ENCODE measurements around the gene TOP3B. TPM values are rescaled to one million over a fixed set of nuclear protein-coding genes. Genes with fewer than 3 reads are reported as not detected.

The TOP3B gene
- total RNA-seq, 2 donors from 2014 or later, result 26.0 to 40.4 TPM

- Histone ChIP-seq H3K4me1 (ENCODE audit: control insufficient read depth in 1 of 2, low read depth in 2 of 2) (no peaks in the 10 kb centered on the region), H3K9me3 (no peaks in the 10 kb centered on the region), H3K4me3 (no peak overlapping the region), H3K36me3 (peaks cover 60% of the 10 kb centered on the region), H3K27ac (no peak overlapping the region), H3K27me3 (replicated peaks; ENCODE audit: insufficient read depth) (no peaks in the 10 kb centered on the region)
- no peak for ATAC-seq (ENCODE audit: insufficient number of reproducible peaks, low FRiP score, low read depth)
- DNase-seq (ENCODE audit: low spot score), result no peak
- TF ChIP-seq, protein P1, sequence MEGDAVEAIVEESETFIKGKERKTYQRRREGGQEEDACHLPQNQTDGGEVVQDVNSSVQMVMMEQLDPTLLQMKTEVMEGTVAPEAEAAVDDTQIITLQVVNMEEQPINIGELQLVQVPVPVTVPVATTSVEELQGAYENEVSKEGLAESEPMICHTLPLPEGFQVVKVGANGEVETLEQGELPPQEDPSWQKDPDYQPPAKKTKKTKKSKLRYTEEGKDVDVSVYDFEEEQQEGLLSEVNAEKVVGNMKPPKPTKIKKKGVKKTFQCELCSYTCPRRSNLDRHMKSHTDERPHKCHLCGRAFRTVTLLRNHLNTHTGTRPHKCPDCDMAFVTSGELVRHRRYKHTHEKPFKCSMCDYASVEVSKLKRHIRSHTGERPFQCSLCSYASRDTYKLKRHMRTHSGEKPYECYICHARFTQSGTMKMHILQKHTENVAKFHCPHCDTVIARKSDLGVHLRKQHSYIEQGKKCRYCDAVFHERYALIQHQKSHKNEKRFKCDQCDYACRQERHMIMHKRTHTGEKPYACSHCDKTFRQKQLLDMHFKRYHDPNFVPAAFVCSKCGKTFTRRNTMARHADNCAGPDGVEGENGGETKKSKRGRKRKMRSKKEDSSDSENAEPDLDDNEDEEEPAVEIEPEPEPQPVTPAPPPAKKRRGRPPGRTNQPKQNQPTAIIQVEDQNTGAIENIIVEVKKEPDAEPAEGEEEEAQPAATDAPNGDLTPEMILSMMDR (IDR thresholded peaks at IDR 0.05), result no peak
Measured at GRCh38 chr22:21963790-21964211, 18.8 kb downstream of the TOP3B start.

DNA sequence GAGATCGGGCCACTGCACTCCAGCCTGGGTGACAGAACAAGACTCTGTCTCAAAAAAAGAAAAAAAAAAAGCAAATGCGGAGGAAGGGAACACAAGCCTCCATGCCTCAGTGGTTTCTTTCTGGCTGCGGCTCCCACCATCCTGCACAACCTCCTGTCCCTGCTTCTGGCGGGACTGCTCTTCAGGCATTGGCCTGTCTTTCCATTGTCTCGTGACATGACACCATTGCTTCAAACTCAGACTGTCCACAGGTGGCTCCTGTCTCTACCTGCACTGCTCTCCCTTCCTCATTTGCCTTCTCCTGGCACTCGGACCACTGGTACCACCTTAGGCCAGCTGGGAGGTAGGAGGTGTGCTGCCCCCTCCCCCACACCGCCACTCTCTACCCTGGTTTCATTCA lies 19.3 kb downstream of the TOP3B start:
- Histone ChIP-seq H3K36me3 (peaks cover 65% of the 10 kb centered on the region), H3K27me3 (replicated peaks; ENCODE audit: insufficient read depth) (no peaks in the 10 kb centered on the region), H3K4me3 (no peak overlapping the region), H3K27ac (no peak overlapping the region), H3K9me3 (no peaks in the 10 kb centered on the region), H3K4me1 (ENCODE audit: control insufficient read depth in 1 of 2, low read depth in 2 of 2) (no peaks in the 10 kb centered on the region)
- TF ChIP-seq, protein P1 (IDR thresholded peaks at IDR 0.05), result no peak
- ATAC-seq (ENCODE audit: insufficient number of reproducible peaks, low FRiP score, low read depth), result no peak
- no peak for DNase-seq (ENCODE audit: low spot score)

- Histone ChIP-seq H3K9me3 (no peaks in the 10 kb centered on the region), H3K4me3 (no peak overlapping the region), H3K4me1 (ENCODE audit: control insufficient read depth in 1 of 2, low read depth in 2 of 2) (no peaks in the 10 kb centered on the region), H3K36me3 (peaks cover 59% of the 10 kb centered on the region), H3K27me3 (replicated peaks; ENCODE audit: insufficient read depth) (no peaks in the 10 kb centered on the region), H3K27ac (no peak overlapping the region)
- DNase-seq (ENCODE audit: low spot score) (no peak), ATAC-seq (ENCODE audit: insufficient number of reproducible peaks, low FRiP score, low read depth) (no peak)
- TF ChIP-seq, protein P1 (IDR thresholded peaks at IDR 0.05), result no peak
Measured at GRCh38 chr22:21962655-21962949, 20.0 kb downstream of the TOP3B start.

DNA sequence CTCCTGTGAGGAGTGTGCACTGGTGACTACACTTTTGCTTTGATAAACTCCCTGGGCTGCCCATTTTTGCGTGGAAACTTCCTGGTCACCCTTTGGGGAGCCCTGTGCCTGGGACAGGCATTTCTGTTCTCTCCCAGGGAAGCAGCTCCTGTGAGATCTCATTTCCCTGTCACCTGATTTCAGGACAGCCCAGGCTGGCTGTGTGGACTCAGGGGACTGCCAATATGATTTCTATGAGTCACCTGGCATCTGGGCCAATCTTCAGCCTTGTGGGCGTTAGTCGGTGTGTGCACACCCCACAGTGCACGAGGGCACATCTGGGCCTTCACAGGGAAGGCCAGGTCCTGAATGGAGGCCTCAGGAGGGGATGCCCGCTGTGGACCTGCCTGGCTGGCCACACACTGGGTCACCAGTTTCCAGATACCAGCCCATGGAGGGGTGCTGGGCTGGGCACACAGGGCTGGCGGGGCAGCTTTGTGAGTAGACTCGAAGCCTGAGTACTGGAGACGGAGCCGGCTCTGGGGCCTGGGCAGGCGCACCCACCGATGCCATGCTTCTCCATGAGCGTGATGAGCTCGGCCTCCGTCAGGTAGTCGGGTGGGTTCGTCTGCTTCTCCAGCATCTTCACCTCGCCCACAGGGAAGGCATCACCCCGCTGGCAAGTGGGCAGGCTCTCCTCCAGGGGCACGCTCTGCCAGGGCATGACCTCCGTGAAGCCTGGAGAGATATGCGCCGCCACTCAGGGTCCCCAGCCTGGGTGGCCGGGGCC lies 20.5 kb downstream of the TOP3B start:
- TF ChIP-seq, protein P1 (IDR thresholded peaks at IDR 0.05), result no peak
- H3K27me3 ChIP-seq (replicated peaks; ENCODE audit: insufficient read depth), result no peaks in the 10 kb centered on the region
- H3K9me3 ChIP-seq, result no peaks in the 10 kb centered on the region
- no peak for DNase-seq (ENCODE audit: low spot score)
- H3K4me3 ChIP-seq, result no peak overlapping the region
- no peak overlapping the region for H3K27ac ChIP-seq
- ATAC-seq (ENCODE audit: insufficient number of reproducible peaks, low FRiP score, low read depth), result no peak
- peaks cover 55% of the 10 kb centered on the region for H3K36me3 ChIP-seq
- no peaks in the 10 kb centered on the region for H3K4me1 ChIP-seq (ENCODE audit: control insufficient read depth in 1 of 2, low read depth in 2 of 2)

DNA sequence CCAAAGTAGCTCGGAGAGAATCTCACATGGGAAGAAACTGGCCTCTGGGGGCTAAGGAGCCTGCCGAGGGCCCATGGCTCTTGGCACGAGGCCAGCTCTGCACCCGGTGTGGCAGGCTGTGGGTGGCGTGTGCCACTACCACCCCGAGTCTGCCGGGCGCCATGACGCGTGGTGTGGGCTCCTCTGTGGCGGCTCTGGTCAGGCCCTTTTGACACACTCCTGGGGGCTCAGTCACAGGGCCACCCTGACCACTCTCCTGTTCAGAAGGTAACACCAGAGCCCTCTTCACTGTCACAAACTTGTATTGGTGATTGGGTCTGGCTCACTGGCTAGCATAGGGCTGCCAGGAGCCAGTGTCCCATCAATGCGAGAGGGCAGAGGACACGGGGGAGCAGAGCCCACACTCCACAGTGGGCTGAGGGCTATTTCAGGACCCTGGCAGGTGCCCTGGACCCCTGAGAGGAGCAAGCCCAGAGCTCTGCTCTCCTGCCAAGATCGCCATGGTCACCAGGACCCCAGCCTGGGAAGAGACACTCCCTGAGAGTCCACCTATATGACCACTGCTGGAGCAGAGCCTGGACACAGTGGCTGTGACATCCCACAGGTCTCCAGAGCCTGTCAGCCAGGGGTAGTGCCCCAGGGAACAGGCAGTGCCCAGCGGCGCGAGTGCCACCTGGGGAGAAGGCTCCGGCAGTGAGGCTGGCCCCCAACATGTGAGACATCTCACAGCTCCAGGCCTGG lies 21.3 kb downstream of the TOP3B start:
- H3K9me3 ChIP-seq, result no peaks in the 10 kb centered on the region
- TF ChIP-seq, protein P1 (IDR thresholded peaks at IDR 0.05), result no peak
- H3K27me3 ChIP-seq (replicated peaks; ENCODE audit: insufficient read depth), result no peaks in the 10 kb centered on the region
- no peak overlapping the region for H3K4me3 ChIP-seq
- DNase-seq (ENCODE audit: low spot score) (no peak), ATAC-seq (ENCODE audit: insufficient number of reproducible peaks, low FRiP score, low read depth) (no peak)
- H3K36me3 ChIP-seq, result peaks cover 52% of the 10 kb centered on the region
- no peaks in the 10 kb centered on the region for H3K4me1 ChIP-seq (ENCODE audit: control insufficient read depth in 1 of 2, low read depth in 2 of 2)
- H3K27ac ChIP-seq, result no peak overlapping the region

Data from thoracic aorta (tissue), 2 donors.